T-helper 2 cell (primary cell): ENCODE data around the gene SGCB.

Experiments used
- DNase-seq, 5 experiments: peaks; one replicate each; pipeline versions ENCODE4 v3.0.0 to v3.0.0-alpha.2; 2012 to 2022

The SGCB gene

GRCh38 chr4:52019936-52020657 is 18.0 kb downstream of the SGCB start, which contains the start of gene LRRC66:
TSS of gene LRRC66 (minus strand) at chr4:52020363. CDS start at chr4:52017613, 2,750 bp downstream.
- DNase-seq: no peak

GRCh38 chr4:52017814-52018213 is 20.3 kb downstream of the SGCB start:
- no peak for DNase-seq

GRCh38 chr4:52016981-52017380 is 21.1 kb downstream of the SGCB start:
- no peak for DNase-seq

GRCh38 chr4:52015366-52015765 is 22.7 kb downstream of the SGCB start:
- DNase-seq: no peak

GRCh38 chr4:52014903-52015302 is 23.2 kb downstream of the SGCB start:
- DNase-seq: no peak

GRCh38 chr4:52012651-52013050 is 25.4 kb downstream of the SGCB start:
- DNase-seq: no peak

GRCh38 chr4:52010986-52011385 is 27.1 kb downstream of the SGCB start:
- no peak for DNase-seq

- no peak for DNase-seq
These were observed 31.2 kb downstream of the SGCB start for GRCh38 chr4:52006887-52007286.

GRCh38 chr4:52005604-52006273 is 32.4 kb downstream of the SGCB start:
- DNase-seq: no peak

GRCh38 chr4:52004414-52004813 is 33.7 kb downstream of the SGCB start:
- DNase-seq: no peak

- DNase-seq: no peak
These were observed 36.5 kb downstream of the SGCB start for GRCh38 chr4:52001616-52002015.

- no peak for DNase-seq
These were observed 38.8 kb downstream of the SGCB start for GRCh38 chr4:51999250-51999649.

GRCh38 chr4:51998837-51999236 is 39.3 kb downstream of the SGCB start:
- DNase-seq: no peak

- DNase-seq: no peak
These were observed 40.5 kb downstream of the SGCB start for GRCh38 chr4:51997647-51998046.

GRCh38 chr4:51995647-51996220 is 42.4 kb downstream of the SGCB start:
- no peak for DNase-seq
